Neural cell (in vitro differentiated cells): Measurements from ENCODE around the gene ZNF148.

Source experiments
- EP300 ChIP-seq: fragments of 450-650 bp; conservative IDR thresholded peaks from 2 replicates; pipeline ENCODE4 v1.6.1; 2014; ENCODE audit warnings: antibody characterized with exemption, mild to moderate bottlenecking, moderate library complexity; ENCODE audit not compliant: poor library complexity, severe bottlenecking
- EZH2 ChIP-seq: fragments of 200-600, 300-800 bp; shearing (Covaris generic), sonication (generic); IDR thresholded peaks from 2 replicates; pipeline ENCODE4 v1.6.1; 2014; ENCODE audit warnings: antibody characterized with exemption, low read length, borderline replicate concordance, mild to moderate bottlenecking; ENCODE audit not compliant: insufficient read depth, poor library complexity, severe bottlenecking
- POLR2AphosphoS5 ChIP-seq: IDR thresholded peaks from 2 replicates; pipeline ENCODE4 v1.6.1; 2012
- RAD21 ChIP-seq: fragments of 450-650 bp; conservative IDR thresholded peaks from 2 replicates; pipeline ENCODE4 v1.6.1; 2014; ENCODE audit warnings: antibody characterized with exemption, mild to moderate bottlenecking, moderate library complexity
- TF ChIP-seq, protein P1 (sequence below): fragments of 450-650 bp; IDR thresholded peaks from 2 replicates; pipeline ENCODE4 v1.5.1; 2014; ENCODE audit warnings: antibody characterized with exemption, mild to moderate bottlenecking, moderate library complexity; ENCODE audit not compliant: poor library complexity, severe bottlenecking

DNA sequence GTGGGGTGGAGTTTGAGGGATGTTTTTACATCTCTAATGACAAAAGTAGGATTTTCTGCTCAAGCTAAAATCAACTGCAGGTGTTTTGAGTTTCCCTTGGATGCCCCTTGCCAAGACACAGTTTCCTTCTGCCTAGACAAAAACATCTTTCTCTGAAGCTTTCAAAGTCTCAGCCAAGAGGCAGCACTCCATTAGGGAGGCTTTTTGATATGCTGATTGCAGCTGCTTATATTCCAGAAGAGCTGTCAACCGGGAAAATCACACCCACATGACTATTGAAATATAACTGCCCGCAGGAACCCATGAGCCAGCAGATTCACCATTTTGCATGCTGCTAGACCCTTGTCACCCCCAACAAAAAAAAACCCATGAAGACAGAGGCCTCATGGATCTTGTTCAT lies 27.5 kb upstream of the ZNF148 start:
- TF ChIP-seq EZH2 (no peak), EP300 (no peak), POLR2AphosphoS5 (no peak), RAD21 (no peak)
- TF ChIP-seq, protein P1, sequence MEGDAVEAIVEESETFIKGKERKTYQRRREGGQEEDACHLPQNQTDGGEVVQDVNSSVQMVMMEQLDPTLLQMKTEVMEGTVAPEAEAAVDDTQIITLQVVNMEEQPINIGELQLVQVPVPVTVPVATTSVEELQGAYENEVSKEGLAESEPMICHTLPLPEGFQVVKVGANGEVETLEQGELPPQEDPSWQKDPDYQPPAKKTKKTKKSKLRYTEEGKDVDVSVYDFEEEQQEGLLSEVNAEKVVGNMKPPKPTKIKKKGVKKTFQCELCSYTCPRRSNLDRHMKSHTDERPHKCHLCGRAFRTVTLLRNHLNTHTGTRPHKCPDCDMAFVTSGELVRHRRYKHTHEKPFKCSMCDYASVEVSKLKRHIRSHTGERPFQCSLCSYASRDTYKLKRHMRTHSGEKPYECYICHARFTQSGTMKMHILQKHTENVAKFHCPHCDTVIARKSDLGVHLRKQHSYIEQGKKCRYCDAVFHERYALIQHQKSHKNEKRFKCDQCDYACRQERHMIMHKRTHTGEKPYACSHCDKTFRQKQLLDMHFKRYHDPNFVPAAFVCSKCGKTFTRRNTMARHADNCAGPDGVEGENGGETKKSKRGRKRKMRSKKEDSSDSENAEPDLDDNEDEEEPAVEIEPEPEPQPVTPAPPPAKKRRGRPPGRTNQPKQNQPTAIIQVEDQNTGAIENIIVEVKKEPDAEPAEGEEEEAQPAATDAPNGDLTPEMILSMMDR, result no peak
